HCT116 (cell line): ENCODE data around the gene SCN2A. TPM values are rescaled to one million over a fixed set of nuclear protein-coding genes. Genes with fewer than 3 reads are reported as not detected.

ENCODE experiments used
- ATAC-seq: fragments of 200-7000 bp; cut with Tn5 transposase; 2 replicates; pipeline ENCODE4 v1.9.1; 2020; ENCODE audit warnings: mild to moderate bottlenecking, moderate library complexity
- BruUV-seq: library from RNA; stranded (reverse); fragments of 400-500 nt; replicated peaks from 2 replicates; lab custom pipeline; 2021; lab: Mats Ljungman, UMichigan
- CTCF ChIA-PET: fragments of 300-600 bp; sonication (Branson Sonifier 250); formaldehyde crosslinking; loops from one replicate; lab custom pipeline; 2021; ENCODE audit warnings: antibody characterized with exemption; lab: Charles Lee
- POLR2A ChIA-PET: fragments of 300-600, 350-600 bp; sonication (Branson Sonifier 250); formaldehyde crosslinking; loops from one replicate; lab custom pipeline; 2021; ENCODE audit warnings: antibody characterized with exemption; lab: Charles Lee
- RAD21 ChIA-PET, 2 experiments: fragments of 300-600 bp; sonication (Branson Sonifier 250); formaldehyde crosslinking; loops; one replicate each; lab custom pipeline; 2023; ENCODE audit warnings: low total read pairs in 2 of 2; ENCODE audit not compliant: uncharacterized antibody in 2 of 2, unreplicated experiment in 2 of 2, low non-redundant PET in 1 of 2; lab: Charles Lee
- DNase-seq: peaks from one replicate; pipeline ENCODE4 v3.0.0-alpha.2; 2010; ENCODE audit warnings: low read depth, low spot score
- H2AFZ ChIP-seq: fragments of 200-600 bp; shearing (Covaris generic), sonication (generic); 2 replicates; pipeline ENCODE4 v1.6.1; 2017; ENCODE audit warnings: low read depth, mixed run types, mixed read lengths, antibody characterized with exemption, low read length; ENCODE audit not compliant: poor library complexity, severe bottlenecking
- H3K27ac ChIP-seq: 2 replicates; pipeline ENCODE4 v1.5.1; 2012; ENCODE audit warnings: low read depth, low read length
- H3K27me3 ChIP-seq: fragments of 200-600 bp; sonication (generic); 2 replicates; pipeline ENCODE4 v1.6.1; 2016; ENCODE audit warnings: mixed run types, low read length, mixed read lengths; ENCODE audit not compliant: insufficient read depth
- H3K36me3 ChIP-seq, 2 experiments: fragments of 200-500 bp in 1 of 2; fragments of 200-600 bp in 1 of 2; sonication (Bioruptor generic) in 1 of 2; sonication (generic) in 1 of 2; 2 replicates each; pipeline versions ENCODE4 v1.5.1 to v1.6.1; 2014 to 2016; ENCODE audit warnings: low read length in 2 of 2, inconsistent platforms in 1 of 2, mixed read lengths in 1 of 2, mixed run types in 1 of 2; ENCODE audit not compliant: insufficient read depth in 2 of 2, control insufficient read depth in 1 of 2
- H3K4me1 ChIP-seq, 2 experiments: fragments of 200-600 bp in 1 of 2; sonication (generic) in 1 of 2; 2 replicates each; pipeline versions ENCODE4 v1.5.1 to v1.6.1; 2012 to 2017; ENCODE audit warnings: low read length in 2 of 2, inconsistent platforms in 1 of 2, mild to moderate bottlenecking in 1 of 2, mixed read lengths in 1 of 2, mixed run types in 1 of 2, moderate library complexity in 1 of 2; ENCODE audit not compliant: insufficient read depth in 2 of 2, control insufficient read depth in 1 of 2
- H3K4me2 ChIP-seq: fragments of 200-600 bp; sonication (generic); 2 replicates; pipeline ENCODE4 v1.6.1; 2017; ENCODE audit warnings: mixed run types, low read length, mixed read lengths
- H3K4me3 ChIP-seq, 2 experiments: fragments of 200-600 bp in 1 of 2; sonication (generic) in 1 of 2; replicated peaks in 1 of 2; 2 replicates each; pipeline ENCODE4 v1.5.1; 2011 to 2016; ENCODE audit warnings: low read length in 2 of 2, control low read depth in 1 of 2, low read depth in 1 of 2, mild to moderate bottlenecking in 1 of 2, mixed read lengths in 1 of 2, mixed run types in 1 of 2
- H3K79me2 ChIP-seq: fragments of 200-600 bp; sonication (generic); 2 replicates; pipeline ENCODE4 v1.6.1; 2017; ENCODE audit warnings: mild to moderate bottlenecking, mixed run types, low read length, moderate library complexity, mixed read lengths; ENCODE audit not compliant: insufficient read depth
- H3K9ac ChIP-seq: fragments of 200-600 bp; sonication (generic); 2 replicates; pipeline ENCODE4 v1.6.1; 2016; ENCODE audit warnings: low read length, mixed read lengths
- H3K9me2 ChIP-seq: fragments of 200-600 bp; sonication (generic), shearing (Covaris generic); 2 replicates; pipeline ENCODE4 v1.6.1; 2017; ENCODE audit warnings: mixed run types, mild to moderate bottlenecking, moderate library complexity; ENCODE audit not compliant: insufficient read depth
- H3K9me3 ChIP-seq, 2 experiments: fragments of 200-500 bp in 1 of 2; fragments of 200-600 bp in 1 of 2; sonication (Bioruptor generic) in 1 of 2; sonication (generic) in 1 of 2; 2 replicates each; pipeline ENCODE4 v1.6.1; 2014 to 2017; ENCODE audit warnings: low read length in 2 of 2, mixed read lengths in 2 of 2, inconsistent platforms in 1 of 2, low read depth in 1 of 2, mild to moderate bottlenecking in 1 of 2, mixed run types in 1 of 2, moderate library complexity in 1 of 2; ENCODE audit not compliant: control insufficient read depth in 1 of 2, insufficient read depth in 1 of 2
- H4K20me1 ChIP-seq: fragments of 200-600 bp; sonication (generic), shearing (Covaris generic); 2 replicates; pipeline ENCODE4 v1.6.1; 2017; ENCODE audit warnings: mixed run types, mild to moderate bottlenecking, moderate library complexity; ENCODE audit not compliant: insufficient read depth
- ATF3 ChIP-seq: IDR thresholded peaks from 2 replicates; pipeline ENCODE4 v1.6.1; 2012
- CBX3 ChIP-seq: IDR thresholded peaks from 2 replicates; pipeline ENCODE4 v1.6.1; 2012; ENCODE audit warnings: low read depth
- CEBPB ChIP-seq: IDR thresholded peaks from 2 replicates; pipeline ENCODE4 v1.6.1; 2012; ENCODE audit warnings: low read depth
- EGR1 ChIP-seq: IDR thresholded peaks from 2 replicates; pipeline ENCODE4 v1.6.1; 2012; ENCODE audit warnings: low read depth
- ELF1 ChIP-seq: IDR thresholded peaks from 2 replicates; pipeline ENCODE4 v1.6.1; 2012; ENCODE audit warnings: low read depth, borderline replicate concordance
- EZH2 ChIP-seq: fragments of 200-600 bp; sonication (generic); IDR thresholded peaks from 2 replicates; pipeline ENCODE4 v1.6.1; 2017; ENCODE audit warnings: antibody characterized with exemption, mixed run types
- EZH2phosphoT487 ChIP-seq: fragments of 200-600 bp; IDR thresholded peaks from 2 replicates; pipeline ENCODE4 v1.6.1; 2018; ENCODE audit warnings: antibody characterized with exemption, borderline replicate concordance
- FOSL1 ChIP-seq: IDR thresholded peaks from 2 replicates; pipeline ENCODE4 v1.6.1; 2012; ENCODE audit warnings: low read depth
- JUND ChIP-seq: IDR thresholded peaks from 2 replicates; pipeline ENCODE4 v1.6.1; 2012
- POLR2AphosphoS5 ChIP-seq: IDR thresholded peaks from 2 replicates; pipeline ENCODE4 v1.6.1; 2011; ENCODE audit warnings: mild to moderate bottlenecking, low read depth, low read length, moderate library complexity
- RAD21 ChIP-seq: IDR thresholded peaks from 2 replicates; pipeline ENCODE4 v1.6.1; 2012; ENCODE audit warnings: low read depth, mild to moderate bottlenecking
- REST ChIP-seq: IDR thresholded peaks from 2 replicates; pipeline ENCODE4 v1.6.1; 2012; ENCODE audit warnings: low read depth
- SIN3A ChIP-seq: IDR thresholded peaks from 2 replicates; pipeline ENCODE4 v1.6.1; 2012; ENCODE audit warnings: low read depth
- SP1 ChIP-seq: IDR thresholded peaks from 2 replicates; pipeline ENCODE4 v1.6.1; 2012; ENCODE audit warnings: low read depth
- SRF ChIP-seq: IDR thresholded peaks from 2 replicates; pipeline ENCODE4 v1.6.1; 2012; ENCODE audit warnings: low read depth
- TCF7L2 ChIP-seq: IDR thresholded peaks from 2 replicates; pipeline ENCODE4 v1.7.0; 2011; ENCODE audit warnings: borderline replicate concordance, inconsistent platforms; ENCODE audit not compliant: insufficient read depth, insufficient read length; ENCODE audit errors: extremely low read depth
- YY1 ChIP-seq: IDR thresholded peaks from 2 replicates; pipeline ENCODE4 v1.6.1; 2011; ENCODE audit warnings: low read length, low read depth, moderate library complexity, mild to moderate bottlenecking; ENCODE audit not compliant: insufficient replicate concordance; ENCODE audit errors: extremely low read depth
- ZBTB33 ChIP-seq: IDR thresholded peaks from 2 replicates; pipeline ENCODE4 v1.6.1; 2011; ENCODE audit warnings: mild to moderate bottlenecking, low read length, moderate library complexity; ENCODE audit not compliant: insufficient replicate concordance; ENCODE audit errors: extremely low read depth
- ZFX ChIP-seq: fragments of 450-650 bp; IDR thresholded peaks from 2 replicates; pipeline ENCODE4 v1.6.1; 2017
- ZNF274 ChIP-seq: fragments of 200-500 bp; sonication (Bioruptor generic); IDR thresholded peaks from 2 replicates; pipeline ENCODE4 v1.6.1; 2014; ENCODE audit warnings: mild to moderate bottlenecking, low read depth, low read length, inconsistent platforms
- intact Hi-C: fragments of 100-400 bp; cut with micrococcal nuclease; formaldehyde crosslinking; loops from 2 replicates; pipeline ENCODE4 v1.10.0; 2022
- total RNA-seq: library from RNA; stranded (reverse); gene quantifications from one replicate; pipeline ENCODE4 v1.2.1, GENCODE V29; 2021; ENCODE audit not compliant: unreplicated experiment

SCN2A gene
- total RNA-seq, 1 experiment from 2014 or later, result 0.25 TPM

- no peaks in the 10 kb centered on the region for H3K79me2 ChIP-seq
- BruUV-seq, result no TSS peak
- TF ChIP-seq ELF1, result no peak
- no peak for TF ChIP-seq ZNF274
- TF ChIP-seq FOSL1, result no peak
- TF ChIP-seq SP1, result no peak
- TF ChIP-seq POLR2AphosphoS5, result no peak
- TF ChIP-seq EZH2, result no peak
- TF ChIP-seq SRF, result no peak
- TF ChIP-seq ATF3, result no peak
- no peak for TF ChIP-seq TCF7L2
- TF ChIP-seq YY1, result no peak
- TF ChIP-seq ZBTB33, result no peak
- TF ChIP-seq SIN3A, result no peak
- no peak for TF ChIP-seq EGR1
- no peak for TF ChIP-seq CBX3
- TF ChIP-seq ZFX, result no peak
- TF ChIP-seq JUND, result no peak
- TF ChIP-seq RAD21, result no peak
- no peak for TF ChIP-seq CEBPB
- no peak for TF ChIP-seq EZH2phosphoT487
- no peak for TF ChIP-seq REST
- no peak overlapping the region for H3K4me3 ChIP-seq
- H3K9ac ChIP-seq, result no peak overlapping the region
- DNase-seq (no peak), ATAC-seq (no peak)
- ChIA-PET RAD21 (no interaction called here), CTCF (no interaction called here), POLR2A (no interaction called here)
- no peak overlapping the region for H3K27ac ChIP-seq
- no peaks in the 10 kb centered on the region for H3K36me3 ChIP-seq
- no peak overlapping the region for H3K4me2 ChIP-seq
- H3K9me3 ChIP-seq, result no peaks in the 10 kb centered on the region
- no peak overlapping the region for H2AFZ ChIP-seq
- no peaks in the 10 kb centered on the region for H4K20me1 ChIP-seq
- no peaks in the 10 kb centered on the region for H3K27me3 ChIP-seq
- H3K4me1 ChIP-seq, result no peaks in the 10 kb centered on the region
- no peaks in the 10 kb centered on the region for H3K9me2 ChIP-seq
- intact Hi-C loops, result no loop called here
These were observed 48.0 kb downstream of the SCN2A start for GRCh38 chr2:165287094-165287778.
